Esophagus mucosa (tissue), 1 donor: ENCODE data around the gene MYO7A. TPM values are rescaled to one million over a fixed set of nuclear protein-coding genes. Genes with fewer than 3 reads are reported as not detected.
A peak's percentile ranks its signal among the peaks of the same experiment; 100 is the strongest.

Experiments used
- ATAC-seq: fragments of 200-7000 bp; cut with Tn5 transposase; one replicate; pipeline ENCODE4 v1.9.1; 2020
- total RNA-seq: library from RNA; stranded (reverse); gene quantifications from one replicate; pipeline ENCODE4 v1.2.4, GENCODE V29; 2023
- donor health status: DM: yes; HTN: yes; CAD: no.

Gene MYO7A
- total RNA-seq, 1 donor from 2014 or later = 0.96 TPM

DNA sequence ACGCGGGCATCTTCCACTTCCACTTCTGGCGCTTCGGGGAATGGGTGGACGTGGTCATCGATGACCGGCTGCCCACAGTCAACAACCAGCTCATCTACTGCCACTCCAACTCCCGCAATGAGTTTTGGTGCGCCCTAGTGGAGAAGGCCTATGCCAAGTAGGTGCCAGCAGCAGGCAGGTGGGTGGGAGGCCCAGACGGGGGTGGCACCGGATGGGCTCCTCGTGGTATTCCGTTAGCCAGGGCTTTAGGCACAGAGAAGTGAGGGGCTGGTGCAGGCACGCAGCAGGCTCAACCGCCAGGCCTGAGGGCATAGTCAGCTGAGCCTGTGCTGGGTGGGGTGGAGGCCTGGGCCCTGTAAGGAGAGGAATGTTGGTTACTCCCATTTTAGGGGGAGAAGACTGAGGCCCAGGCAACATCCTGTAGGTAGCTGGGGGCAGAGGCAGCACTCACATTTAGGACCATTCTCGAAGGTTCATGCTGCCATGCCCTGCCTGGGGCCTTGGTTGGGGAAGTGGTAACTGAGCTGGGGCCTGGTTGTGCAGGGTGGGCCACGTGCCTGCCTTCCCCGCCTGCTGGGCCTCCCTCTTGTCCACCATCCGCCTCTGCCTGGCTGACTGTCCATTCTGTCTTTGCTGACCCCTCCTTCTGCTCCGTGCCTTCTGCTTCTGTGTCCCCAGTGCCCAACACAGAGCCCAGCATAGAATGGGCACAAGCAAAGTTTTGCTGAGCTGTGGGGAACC, 15.2 kb upstream of the MYO7A start:
- ATAC-seq = no peak

DNA sequence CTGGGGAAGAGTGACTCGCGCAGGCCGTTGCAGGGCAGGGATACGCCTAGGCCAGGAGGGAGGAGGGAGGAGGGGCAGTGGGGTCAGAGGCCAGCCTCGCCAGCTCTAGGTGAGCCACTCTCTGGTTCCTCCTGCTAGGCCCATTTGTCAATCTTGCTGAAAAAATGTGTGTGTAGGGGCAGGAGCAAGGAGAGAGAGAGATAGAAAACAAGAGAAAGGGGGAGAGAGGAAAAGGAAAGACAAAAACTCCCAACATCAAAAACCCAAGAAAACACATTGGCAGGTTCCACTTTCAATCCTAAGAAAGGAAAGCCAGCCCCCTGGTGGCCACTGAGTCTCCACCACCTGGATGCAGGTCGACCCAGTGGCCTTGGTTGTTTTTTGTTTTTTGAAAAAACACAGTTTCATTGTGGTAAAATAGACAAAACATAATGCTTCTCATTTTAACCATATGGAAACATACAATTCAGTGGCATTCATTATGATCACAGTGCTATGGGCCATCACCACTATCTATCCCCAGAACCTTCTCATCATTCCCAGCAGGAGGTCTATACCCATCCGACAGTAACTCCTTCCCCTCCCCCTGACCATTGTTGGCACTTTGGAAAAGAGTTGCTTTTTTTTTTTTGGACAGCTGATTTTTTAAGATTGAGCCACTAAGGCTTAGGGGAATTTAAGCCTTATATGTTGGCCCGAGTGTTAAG, 14.5 kb upstream of the MYO7A start:
- no peak for ATAC-seq

DNA sequence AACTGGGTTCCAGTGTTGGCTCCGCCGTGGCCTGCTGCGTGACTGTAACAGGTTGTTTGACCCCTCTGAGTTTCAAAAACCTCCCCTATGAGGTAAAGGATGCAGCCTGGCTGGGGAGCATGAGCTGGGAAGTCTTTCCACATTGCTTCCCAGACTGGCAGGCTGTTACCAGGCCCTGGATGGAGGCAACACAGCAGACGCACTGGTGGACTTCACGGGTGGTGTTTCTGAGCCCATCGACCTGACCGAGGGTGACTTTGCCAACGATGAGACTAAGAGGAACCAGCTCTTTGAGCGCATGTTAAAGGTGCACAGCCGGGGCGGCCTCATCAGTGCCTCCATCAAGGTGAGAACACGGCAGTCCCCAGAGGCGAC, 14.0 kb upstream of the MYO7A start:
- no peak for ATAC-seq

DNA sequence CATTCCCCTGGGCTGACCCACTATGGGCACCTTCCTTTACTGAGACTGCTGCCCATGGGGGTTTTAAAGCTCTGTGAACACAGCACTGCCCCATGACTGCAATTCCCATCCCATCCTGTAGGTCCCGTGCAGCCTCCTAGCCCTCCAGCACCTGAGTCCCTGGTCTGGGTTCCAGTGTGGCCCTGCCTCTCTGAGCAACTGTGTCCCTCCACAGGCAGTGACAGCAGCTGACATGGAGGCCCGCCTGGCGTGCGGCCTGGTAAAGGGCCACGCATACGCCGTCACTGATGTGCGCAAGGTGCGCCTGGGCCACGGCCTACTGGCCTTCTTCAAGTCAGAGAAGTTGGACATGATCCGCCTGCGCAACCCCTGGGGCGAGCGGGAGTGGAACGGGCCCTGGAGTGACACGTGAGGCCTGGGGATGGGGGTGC, 12.8 kb upstream of the MYO7A start:
- no peak for ATAC-seq

DNA sequence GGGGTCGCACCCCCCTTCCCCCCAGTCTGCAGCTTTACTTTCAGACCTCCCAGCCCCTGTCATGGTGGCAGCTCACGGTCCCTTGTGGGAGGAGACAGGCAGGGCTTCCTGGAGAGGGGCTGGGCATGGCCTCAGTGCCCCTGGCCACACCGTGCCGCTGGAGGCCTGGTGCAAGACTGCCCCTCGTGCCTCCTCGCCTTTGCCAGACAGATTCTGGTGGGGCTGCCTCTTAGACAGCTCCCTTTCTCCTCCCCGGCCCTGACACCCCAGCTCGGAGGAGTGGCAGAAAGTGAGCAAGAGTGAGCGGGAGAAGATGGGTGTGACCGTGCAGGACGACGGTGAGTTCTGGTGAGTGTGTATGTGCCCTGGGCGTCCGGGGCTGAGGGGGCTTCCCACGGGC, 12.1 kb upstream of the MYO7A start:
- no peak for ATAC-seq

DNA sequence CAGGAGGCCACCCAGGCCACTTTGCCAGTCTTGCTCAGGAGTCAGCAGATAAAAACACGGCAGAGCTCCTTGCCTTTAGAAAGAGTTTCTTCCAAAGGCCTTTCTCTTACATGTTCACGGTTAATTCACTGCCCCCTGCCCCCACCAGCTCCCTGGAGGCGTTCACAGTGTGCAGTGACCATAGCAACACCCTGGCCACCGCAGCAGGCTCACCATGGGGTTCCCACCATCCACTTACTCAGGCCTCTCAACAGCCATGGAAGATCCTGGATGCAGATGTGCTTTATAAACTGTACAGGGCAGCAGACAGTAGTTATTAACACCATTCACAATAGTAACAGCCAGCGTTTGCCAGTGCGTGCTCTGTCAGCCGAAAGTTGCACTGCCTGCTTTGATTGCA, 10.6 kb upstream of the MYO7A start:
- no peak for ATAC-seq

DNA sequence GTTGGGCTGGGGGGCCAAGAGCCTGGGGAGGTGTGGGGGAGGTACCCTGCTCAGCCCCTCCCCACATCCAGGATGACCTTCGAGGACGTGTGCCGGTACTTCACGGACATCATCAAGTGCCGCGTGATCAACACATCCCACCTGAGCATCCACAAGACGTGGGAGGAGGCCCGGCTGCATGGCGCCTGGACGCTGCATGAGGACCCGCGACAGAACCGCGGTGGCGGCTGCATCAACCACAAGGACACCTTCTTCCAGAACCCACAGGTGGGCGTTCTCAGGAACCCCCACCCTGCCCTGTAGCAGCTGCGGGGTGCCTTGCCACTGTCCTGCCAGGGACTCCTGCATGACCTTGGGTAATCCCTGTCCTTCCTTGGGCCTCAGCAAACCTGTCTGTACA, 10.0 kb upstream of the MYO7A start:
- no peak for ATAC-seq

DNA sequence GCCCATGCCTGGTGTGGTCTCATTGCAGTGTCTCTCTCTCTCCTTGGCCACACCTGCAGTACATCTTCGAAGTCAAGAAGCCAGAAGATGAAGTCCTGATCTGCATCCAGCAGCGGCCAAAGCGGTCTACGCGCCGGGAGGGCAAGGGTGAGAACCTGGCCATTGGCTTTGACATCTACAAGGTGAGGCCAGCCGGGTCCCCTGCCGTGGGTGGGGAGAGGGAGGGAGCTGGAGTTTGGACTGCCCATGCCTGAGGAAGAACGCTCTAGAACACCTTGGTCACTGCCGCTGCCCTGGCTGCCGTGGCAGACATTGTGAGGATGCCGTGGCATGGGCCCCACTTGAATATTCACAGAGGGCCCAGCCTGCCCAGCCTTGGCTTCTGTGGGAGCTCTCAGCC, 9.1 kb upstream of the MYO7A start:
- ATAC-seq = no peak

DNA sequence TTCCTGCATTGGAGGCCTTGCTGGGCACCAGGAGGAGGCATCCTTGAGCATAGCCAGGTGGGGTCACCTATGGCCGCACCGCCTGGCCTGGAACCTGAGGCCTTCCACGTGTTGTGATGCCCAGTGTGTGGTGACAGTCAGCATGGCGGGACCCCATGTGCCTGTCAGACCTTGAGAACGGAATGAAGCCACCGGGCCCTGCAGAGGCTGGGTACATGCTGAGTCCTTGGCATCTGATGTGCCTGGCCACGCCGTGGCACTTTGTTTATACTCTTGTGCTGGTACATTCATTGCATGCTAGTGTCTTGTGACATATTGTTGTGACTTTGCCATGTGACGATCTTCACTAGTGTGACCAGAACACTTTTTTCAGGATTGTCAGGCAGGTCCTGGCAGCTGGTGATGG, 8.5 kb upstream of the MYO7A start:
- ATAC-seq = no peak

DNA sequence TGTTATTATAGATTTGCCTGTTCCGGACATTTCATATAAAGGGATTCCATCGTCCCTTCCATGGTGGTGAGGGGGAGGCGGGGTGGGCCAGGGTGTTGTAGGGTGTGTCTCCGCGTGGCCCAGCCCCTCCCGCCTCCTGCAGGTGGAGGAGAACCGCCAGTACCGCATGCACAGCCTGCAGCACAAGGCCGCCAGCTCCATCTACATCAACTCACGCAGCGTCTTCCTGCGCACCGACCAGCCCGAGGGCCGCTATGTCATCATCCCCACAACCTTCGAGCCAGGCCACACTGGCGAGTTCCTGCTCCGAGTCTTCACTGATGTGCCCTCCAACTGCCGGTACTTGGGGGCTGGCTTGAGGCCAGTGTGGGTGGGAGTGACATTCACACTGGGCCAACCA, 7.5 kb upstream of the MYO7A start:
- no peak for ATAC-seq

DNA sequence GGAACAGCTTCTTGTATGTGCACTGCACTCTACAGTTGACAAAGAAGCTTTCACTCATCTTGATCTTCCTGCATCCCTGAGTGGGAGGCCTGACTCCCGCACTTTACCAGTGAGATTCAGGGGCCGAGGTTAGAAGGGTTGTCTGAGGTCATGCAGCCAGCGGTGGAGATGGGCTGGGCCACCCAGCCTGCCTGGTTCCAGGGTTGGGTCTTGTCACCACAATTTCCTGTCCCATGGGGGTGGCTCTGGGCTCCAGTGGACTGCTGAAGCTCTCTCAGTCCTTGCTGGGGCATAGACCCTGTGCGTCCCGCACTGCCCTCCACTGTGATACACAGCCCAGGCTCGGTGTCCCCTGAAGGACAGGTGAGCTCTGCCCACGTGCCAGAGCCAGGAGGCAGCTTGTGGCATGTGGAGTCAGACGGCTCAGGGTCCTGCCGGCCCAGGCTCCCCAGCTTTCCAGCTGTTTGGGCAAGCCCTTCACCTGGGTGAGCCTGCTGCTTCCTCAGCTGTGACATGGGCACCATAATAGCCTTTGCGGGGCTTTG, 6.9 kb upstream of the MYO7A start:
- ATAC-seq = no peak

DNA sequence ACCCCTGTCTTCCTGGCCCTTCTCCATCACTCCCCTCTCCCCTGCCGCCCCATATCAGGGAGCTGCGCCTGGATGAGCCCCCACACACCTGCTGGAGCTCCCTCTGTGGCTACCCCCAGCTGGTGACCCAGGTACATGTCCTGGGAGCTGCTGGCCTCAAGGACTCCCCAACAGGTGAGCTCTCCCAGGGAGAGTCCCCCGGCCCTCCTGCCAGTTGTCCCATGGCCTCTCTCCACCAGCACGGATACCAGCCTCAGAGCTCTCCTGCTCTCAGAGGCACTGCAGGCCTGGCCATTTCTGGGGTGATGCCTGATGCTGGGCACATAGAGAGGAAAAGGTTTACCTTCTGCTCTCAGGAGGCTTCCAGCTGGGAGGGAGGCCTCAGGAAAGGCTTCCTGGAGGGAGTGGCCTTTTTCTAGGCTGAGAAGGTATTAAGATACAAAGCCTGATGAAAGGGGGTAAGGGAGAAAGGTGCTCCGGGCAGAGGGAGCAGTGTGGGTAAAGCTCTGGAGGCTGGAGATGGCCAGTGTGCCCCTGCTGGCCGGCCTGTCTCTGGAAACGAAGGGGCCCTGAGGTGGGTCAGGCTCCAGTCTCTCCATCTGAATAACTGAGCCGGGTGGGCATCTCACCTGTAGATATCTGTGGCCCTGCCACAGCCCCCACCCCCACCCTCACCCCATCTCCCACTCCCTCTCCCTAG, 6.0 kb upstream of the MYO7A start:
- no peak for ATAC-seq

DNA sequence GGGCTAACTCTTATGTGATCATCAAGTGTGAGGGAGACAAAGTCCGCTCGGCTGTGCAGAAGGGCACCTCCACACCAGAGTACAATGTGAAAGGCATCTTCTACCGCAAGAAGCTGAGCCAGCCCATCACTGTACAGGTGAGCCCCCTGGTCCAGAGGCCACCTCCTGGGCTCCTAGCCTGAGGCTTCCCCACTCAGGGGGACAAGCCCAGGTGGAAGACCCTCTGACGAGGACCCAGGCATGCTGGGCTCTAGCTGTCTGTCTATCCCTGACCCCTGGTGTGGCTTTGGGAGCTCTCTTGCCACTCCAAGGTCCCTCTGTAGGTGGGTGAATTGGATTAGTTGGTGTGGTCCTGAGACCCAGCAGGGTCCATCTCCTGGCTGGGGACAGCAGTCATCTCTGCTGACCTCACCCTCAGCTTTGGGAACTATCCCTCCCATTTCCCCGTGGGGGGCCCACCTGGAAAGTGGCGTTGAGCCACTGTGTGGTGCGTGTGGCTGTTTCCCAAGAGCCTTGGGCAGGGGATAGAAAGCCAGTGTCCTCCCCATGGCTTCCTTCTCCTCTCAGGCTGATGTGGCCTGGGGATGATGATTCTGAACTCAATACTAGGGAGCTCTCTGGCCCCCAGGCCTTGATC, 5.4 kb upstream of the MYO7A start:
- no peak for ATAC-seq

DNA sequence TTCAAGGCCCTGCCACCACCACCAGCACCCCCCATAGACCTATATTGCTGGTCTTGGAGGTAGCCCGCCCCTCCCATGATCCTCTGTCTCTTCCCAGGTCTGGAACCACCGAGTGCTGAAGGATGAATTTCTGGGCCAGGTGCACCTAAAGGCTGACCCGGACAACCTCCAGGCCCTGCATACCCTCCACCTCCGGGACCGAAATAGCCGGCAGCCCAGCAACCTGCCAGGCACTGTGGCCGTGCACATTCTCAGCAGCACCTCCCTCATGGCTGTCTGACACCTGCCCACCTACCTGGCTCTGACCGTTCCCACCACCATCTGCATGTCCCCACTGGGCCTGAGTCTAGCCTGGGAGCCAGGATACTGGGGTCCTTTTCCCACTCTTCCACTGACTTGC, 4.5 kb upstream of the MYO7A start:
- no peak for ATAC-seq

DNA sequence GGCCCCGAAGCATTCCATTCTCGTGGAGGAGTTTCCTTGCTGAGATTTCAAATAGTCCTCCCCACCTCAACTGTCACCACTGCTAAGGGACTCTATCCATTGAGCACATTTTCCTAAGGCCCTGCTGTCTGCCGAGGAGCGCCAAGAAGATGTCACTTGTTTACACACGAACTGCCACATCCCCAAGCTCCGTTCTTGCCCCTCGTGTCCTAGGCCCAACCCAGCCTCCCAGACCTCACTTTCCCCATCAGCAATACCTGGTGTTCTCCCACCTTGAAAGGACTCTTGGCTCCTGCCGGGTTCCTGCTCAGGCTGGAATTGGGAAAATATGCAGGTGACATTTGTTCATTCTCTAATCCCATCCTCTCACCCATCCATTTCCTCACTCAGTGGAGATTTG, 4.0 kb upstream of the MYO7A start:
- ATAC-seq = no peak

DNA sequence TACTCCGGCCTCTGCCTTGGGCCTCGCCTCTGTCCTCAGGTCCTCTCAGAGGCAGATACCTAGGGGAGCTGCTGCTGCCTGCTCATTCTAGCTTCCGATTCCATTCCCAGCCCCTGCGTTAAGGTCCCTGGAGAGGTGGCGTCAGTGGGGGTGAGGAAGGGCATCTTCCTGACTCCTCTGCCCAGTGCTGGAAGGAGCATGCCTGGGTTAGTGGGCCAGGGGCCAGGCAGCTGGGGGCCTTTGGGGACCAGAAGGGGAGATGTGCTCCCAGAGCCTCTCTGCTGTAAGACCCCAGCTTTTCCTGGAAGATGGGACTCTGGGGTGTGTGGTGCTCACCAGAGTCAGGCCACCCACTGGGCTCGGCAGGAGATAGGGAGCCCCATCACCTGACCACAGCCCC, 3.6 kb upstream of the MYO7A start:
- ATAC-seq = no peak

DNA sequence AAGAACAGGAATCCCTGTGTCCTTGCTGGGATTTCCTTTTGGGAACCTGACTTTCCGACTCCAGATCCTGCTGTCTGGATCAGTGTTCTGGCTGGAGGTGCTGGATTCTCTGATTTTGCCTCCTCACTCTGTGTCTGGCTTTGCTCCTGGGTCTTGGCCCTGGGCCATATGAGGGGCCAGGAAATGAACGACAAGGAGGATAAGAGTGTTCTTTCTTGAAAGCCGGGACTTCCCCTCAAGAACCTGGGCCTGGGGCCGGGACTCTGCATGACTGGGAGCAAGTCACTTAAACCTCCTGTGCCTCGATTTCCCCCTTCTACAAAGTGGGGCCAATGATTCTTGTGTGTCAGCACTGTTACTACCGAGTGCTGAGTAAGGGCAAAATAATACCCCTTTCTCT, 2.9 kb upstream of the MYO7A start:
- no peak for ATAC-seq

DNA sequence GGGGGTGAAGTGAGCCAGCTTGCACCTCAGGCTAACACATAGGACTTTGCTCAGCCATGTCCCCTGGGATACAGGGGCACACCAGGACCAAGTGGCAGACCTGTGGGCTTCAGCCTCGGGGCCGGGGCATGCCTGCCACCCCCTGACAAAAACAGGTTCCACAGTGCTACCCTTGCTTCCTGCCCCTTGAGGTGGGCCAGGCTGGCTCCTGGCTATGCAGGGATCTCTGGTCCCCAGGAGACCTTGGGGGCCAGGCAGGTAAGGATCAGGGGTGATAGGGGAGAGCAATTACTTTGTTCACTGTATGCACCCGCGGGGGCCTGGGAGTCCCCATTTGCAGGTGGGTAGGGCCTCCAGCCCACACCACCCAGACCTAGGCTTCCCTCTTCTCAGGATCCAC, 2.4 kb upstream of the MYO7A start:
- no peak for ATAC-seq

DNA sequence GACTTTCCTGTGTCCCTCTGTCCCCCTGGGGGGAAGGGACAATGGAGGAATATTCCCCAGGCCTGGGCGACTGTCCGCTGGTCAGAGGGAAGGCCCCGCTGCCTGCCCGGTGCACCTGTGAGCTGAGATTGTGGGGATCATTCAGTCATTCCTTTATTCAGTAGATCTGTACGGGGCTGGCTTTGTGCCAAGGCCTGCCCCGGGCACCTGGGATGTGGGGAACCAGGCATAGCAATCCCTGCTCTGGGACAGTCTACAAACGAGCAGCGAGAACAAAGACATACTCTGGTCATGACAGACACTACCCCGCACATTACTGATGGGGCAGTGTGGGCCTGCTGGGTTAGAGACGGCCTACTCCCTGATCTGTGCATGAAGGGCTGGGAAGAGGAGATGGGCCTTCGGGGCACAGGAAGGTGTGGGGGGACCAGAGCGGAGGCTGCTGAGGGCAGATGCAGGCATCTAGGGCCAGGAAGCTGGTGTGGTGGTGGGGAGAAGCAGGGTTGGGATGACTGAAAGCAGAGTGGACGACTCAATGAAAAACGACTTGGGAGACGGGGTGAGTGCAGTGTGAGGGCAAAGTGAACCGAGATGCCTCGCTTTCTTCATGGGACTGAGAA, 1.8 kb upstream of the MYO7A start:
- no peak for ATAC-seq

DNA sequence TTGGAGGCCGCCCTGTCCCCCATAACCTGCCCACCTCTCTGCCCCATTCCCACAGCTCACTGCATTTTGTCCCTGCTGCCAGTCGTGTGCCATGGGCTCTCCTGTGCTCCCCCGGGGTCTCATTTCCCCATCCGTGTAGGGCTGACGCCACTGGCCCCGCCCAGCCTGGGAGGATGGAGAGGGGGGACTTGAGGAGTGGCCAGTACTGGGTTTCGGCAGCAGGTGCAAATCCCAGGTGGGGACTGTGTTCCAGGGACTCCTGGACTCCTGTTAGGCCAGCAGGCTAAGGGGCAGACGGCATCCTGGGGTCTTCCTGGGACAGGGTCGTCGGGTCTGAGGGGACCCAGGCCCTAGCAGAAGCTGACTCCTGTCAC, 1.2 kb upstream of the MYO7A start:
- ATAC-seq = peak; percentile 3

DNA sequence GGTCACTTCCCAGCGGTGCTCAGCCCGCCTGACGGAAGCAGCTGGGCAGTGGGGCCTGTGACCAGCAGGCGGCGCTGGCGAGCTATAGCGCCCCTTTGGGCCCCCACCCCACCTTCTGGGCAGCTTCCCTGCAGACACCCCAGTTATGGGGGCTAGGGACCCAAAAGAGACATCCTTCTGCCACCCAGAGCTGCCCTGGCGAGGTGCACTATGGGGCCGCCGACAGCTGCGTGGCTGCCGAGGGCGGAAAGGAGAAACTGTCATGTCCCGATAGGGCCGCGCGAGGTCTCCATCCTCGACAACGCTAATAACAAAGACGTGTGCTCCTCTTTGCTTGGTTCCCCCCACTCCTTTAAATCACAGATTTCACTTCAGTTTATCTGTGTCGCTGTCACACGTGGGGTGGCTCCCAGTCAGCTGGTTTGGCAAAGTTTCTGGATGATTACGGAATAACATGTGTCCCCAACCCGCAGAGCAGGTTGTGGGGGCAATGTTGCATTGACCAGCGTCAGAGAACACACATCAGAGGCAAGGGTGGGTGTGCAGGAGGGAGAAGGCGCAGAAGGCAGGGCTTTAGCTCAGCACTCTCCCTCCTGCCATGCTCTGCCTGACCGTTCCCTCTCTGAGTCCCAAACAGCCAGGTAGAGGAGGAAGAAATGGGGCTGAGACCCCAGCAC, 673 bp upstream of the MYO7A start:
- peak; percentile 50 for ATAC-seq
